Measurements from ENCODE around the gene NECAP2.

NECAP2 gene

GRCh38 chr1:16413191-16413590, 27.3 kb upstream of the NECAP2 start:
- H3K4me3 ChIP-seq (ENCODE audit: low read depth, low read length): no peak overlapping the region
- no peak for TF ChIP-seq CTCF (IDR thresholded peaks at IDR 0.05; ENCODE audit: low read depth, low read length, missing control alignments)
- DNase-seq (ENCODE audit: low read depth): no peak

GRCh38 chr1:16418823-16419425, 21.6 kb upstream of the NECAP2 start:
- no peak for DNase-seq (ENCODE audit: low read depth)
- H3K4me3 ChIP-seq (ENCODE audit: low read depth, low read length): no peak overlapping the region
- no peak for TF ChIP-seq CTCF (IDR thresholded peaks at IDR 0.05; ENCODE audit: low read depth, low read length, missing control alignments)

- TF ChIP-seq CTCF (IDR thresholded peaks at IDR 0.05; ENCODE audit: low read depth, low read length, missing control alignments): no peak
- peak; percentile 74 for DNase-seq (ENCODE audit: low read depth)
- no peak overlapping the region for H3K4me3 ChIP-seq (ENCODE audit: low read depth, low read length)
Observed at GRCh38 chr1:16420424-16421118, 20.0 kb upstream of the NECAP2 start.

- no peak for DNase-seq (ENCODE audit: low read depth)
Observed at GRCh38 chr1:16421201-16421600, 19.3 kb upstream of the NECAP2 start.

GRCh38 chr1:16422041-16422440, 18.5 kb upstream of the NECAP2 start:
- no peak for TF ChIP-seq CTCF (IDR thresholded peaks at IDR 0.05; ENCODE audit: low read depth, low read length, missing control alignments)
- no peak overlapping the region for H3K4me3 ChIP-seq (ENCODE audit: low read depth, low read length)
- no peak for DNase-seq (ENCODE audit: low read depth)

More at GRCh38 chr1:16421201-16421600, 19.3 kb upstream of the NECAP2 start:
- H3K4me3 ChIP-seq (ENCODE audit: low read depth, low read length): no peak overlapping the region
- no peak for TF ChIP-seq CTCF (IDR thresholded peaks at IDR 0.05; ENCODE audit: low read depth, low read length, missing control alignments)

DNA sequence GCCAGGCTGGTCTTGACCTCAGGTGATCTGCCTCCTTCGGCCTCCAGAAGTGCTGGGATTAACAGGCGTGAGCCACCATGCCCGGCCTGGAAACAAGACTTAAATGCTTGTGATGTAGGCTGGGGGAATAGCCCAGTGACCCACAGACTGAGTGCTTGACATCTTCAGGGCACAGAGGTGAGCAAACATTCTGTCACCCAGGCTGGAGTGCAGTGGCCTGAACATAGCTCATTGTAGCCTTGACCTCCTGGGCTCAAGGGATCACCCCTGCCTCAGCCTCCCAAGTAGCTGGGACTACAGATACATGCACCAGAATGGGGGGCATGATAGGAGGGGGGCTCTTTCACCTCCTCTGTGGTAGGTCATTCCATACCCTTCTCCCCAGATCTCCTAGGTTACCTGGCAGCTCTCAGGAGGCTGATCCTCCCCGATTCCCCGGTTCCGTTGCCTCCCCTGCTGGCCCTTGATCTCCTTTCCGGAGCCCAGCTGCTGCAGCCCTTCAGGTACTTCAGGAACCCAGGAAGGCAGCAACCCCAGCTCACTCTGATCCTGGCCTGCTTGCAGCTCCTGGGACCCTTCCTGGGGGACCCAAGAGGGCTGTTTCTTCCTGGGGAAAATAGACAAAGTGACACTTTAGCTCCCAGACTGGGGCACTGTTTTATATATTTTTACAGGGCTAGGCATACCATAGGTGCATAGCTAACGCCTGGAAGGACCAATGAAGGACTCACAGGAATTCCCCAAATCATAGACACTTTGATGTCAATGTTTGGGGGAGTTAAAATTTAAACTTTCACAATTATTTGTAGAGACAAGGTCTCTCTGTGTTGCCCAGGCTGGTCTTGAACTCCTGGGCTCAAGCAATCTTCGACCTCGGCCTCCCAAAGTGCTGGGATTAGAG, 15.1 kb upstream of the NECAP2 start:
- no peak overlapping the region for H3K4me3 ChIP-seq (ENCODE audit: low read depth, low read length)
- no peak for DNase-seq (ENCODE audit: low read depth)
- no peak for TF ChIP-seq CTCF (IDR thresholded peaks at IDR 0.05; ENCODE audit: low read depth, low read length, missing control alignments)
